SK-N-SH (cell line): ENCODE results near the gene VPS16. TPM values are rescaled to one million over a fixed set of nuclear protein-coding genes. Genes with fewer than 3 reads are reported as not detected.

Experiments
- CTCF ChIA-PET: fragments of 300-600, 350-600 bp; formaldehyde crosslinking; extraction: SDS; loops from one replicate; lab custom pipeline; 2021; lab: Yijun Ruan, JAX
- POLR2A ChIA-PET: fragments of 350-600 bp; sonication (Branson Sonifier 250); formaldehyde crosslinking; extraction: SDS; loops from one replicate; lab custom pipeline; 2020; ENCODE audit warnings: antibody characterized with exemption, inconsistent platforms; lab: Yijun Ruan, JAX
- DNase-seq: peaks from one replicate; pipeline ENCODE4 v3.0.0; 2012
- H2AFZ ChIP-seq: fragments of 200-600 bp; sonication (generic); 2 replicates; pipeline ENCODE4 v1.8.1; 2016; ENCODE audit warnings: antibody characterized with exemption, mild to moderate bottlenecking, low read depth
- H3F3A ChIP-seq: fragments of 200-600 bp; sonication (generic); replicated peaks from 2 replicates; pipeline ENCODE3; 2016; ENCODE audit warnings: antibody characterized with exemption, mild to moderate bottlenecking; ENCODE audit not compliant: insufficient read depth
- H3K27ac ChIP-seq, 2 experiments: fragments of 200-500 bp in 1 of 2; fragments of 200-600 bp in 1 of 2; sonication (Bioruptor generic) in 1 of 2; sonication (generic), shearing (Covaris generic) in 1 of 2; 2 replicates each; pipeline versions ENCODE4 v1.5.1 to v1.6.1; 2014 to 2016; ENCODE audit warnings: low read depth in 2 of 2, inconsistent platforms in 1 of 2, low read length in 1 of 2, mild to moderate bottlenecking in 1 of 2, mixed read lengths in 1 of 2
- H3K27me3 ChIP-seq: fragments of 200-600 bp; sonication (generic), shearing (Covaris generic); 2 replicates; pipeline ENCODE4 v1.6.1; 2016; ENCODE audit warnings: mixed run types; ENCODE audit not compliant: insufficient read depth
- H3K36me3 ChIP-seq, 2 experiments: fragments of 200-500 bp in 1 of 2; fragments of 200-600 bp in 1 of 2; sonication (Bioruptor generic) in 1 of 2; sonication (generic) in 1 of 2; replicated peaks in 1 of 2; 2 replicates each; pipeline versions ENCODE3 to v1.5.1; 2014 to 2016; ENCODE audit warnings: low read length in 1 of 2, mild to moderate bottlenecking in 1 of 2; ENCODE audit not compliant: insufficient read depth in 2 of 2, control insufficient read depth in 1 of 2
- H3K4me1 ChIP-seq, 2 experiments: fragments of 200-500 bp in 1 of 2; fragments of 200-600 bp in 1 of 2; sonication (Bioruptor generic) in 1 of 2; sonication (generic), shearing (Covaris generic) in 1 of 2; 2 replicates each; pipeline versions ENCODE4 v1.5.1 to v1.6.1; 2014 to 2016; ENCODE audit warnings: low read depth in 1 of 2, low read length in 1 of 2, mixed run types in 1 of 2; ENCODE audit not compliant: insufficient read depth in 2 of 2, control insufficient read depth in 1 of 2
- H3K4me2 ChIP-seq: fragments of 200-600 bp; sonication (generic), shearing (Covaris generic); 2 replicates; pipeline ENCODE4 v1.6.1; 2017; ENCODE audit warnings: mixed run types
- H3K4me3 ChIP-seq, 2 experiments: fragments of 200-500 bp in 1 of 2; fragments of 200-600 bp in 1 of 2; sonication (Bioruptor generic) in 1 of 2; sonication (generic), shearing (Covaris generic) in 1 of 2; 2 replicates each; pipeline versions ENCODE4 v1.5.1 to v1.8.1; 2014 to 2016; ENCODE audit warnings: low read depth in 2 of 2, inconsistent platforms in 1 of 2, low read length in 1 of 2, mild to moderate bottlenecking in 1 of 2, mixed read lengths in 1 of 2, moderate library complexity in 1 of 2
- H3K79me2 ChIP-seq: fragments of 200-600 bp; sonication (generic); 2 replicates; pipeline ENCODE4 v1.8.1; 2017; ENCODE audit warnings: mild to moderate bottlenecking; ENCODE audit not compliant: insufficient read depth
- H3K9ac ChIP-seq: fragments of 200-600 bp; sonication (generic); 2 replicates; pipeline ENCODE4 v1.6.1; 2017; ENCODE audit warnings: mixed run types
- H3K9me2 ChIP-seq: fragments of 200-600 bp; sonication (generic); 2 replicates; pipeline ENCODE4 v1.6.1; 2017; ENCODE audit warnings: mixed run types
- H3K9me3 ChIP-seq: fragments of 200-600 bp; sonication (generic); 2 replicates; pipeline ENCODE4 v1.6.1; 2017; ENCODE audit warnings: mixed run types, mild to moderate bottlenecking, moderate library complexity
- H4K20me1 ChIP-seq: fragments of 200-600 bp; sonication (generic); 2 replicates; pipeline ENCODE4 v1.6.1; 2017; ENCODE audit warnings: mild to moderate bottlenecking, mixed run types; ENCODE audit not compliant: insufficient read depth
- CHD2 ChIP-seq: fragments of 150-350 bp; IDR thresholded peaks from 2 replicates; pipeline ENCODE4 v1.6.1; 2018; ENCODE audit warnings: low read length; ENCODE audit not compliant: partially characterized antibody
- ELF1 ChIP-seq: IDR thresholded peaks from 2 replicates; pipeline ENCODE4 v1.4.0; 2012
- EZH2phosphoT487 ChIP-seq: fragments of 200-600 bp; sonication (generic); IDR thresholded peaks from 2 replicates; pipeline ENCODE4 v1.6.1; 2017; ENCODE audit warnings: low read depth, mixed run types, mild to moderate bottlenecking, antibody characterized with exemption, moderate library complexity, borderline replicate concordance
- FOSL2 ChIP-seq: IDR thresholded peaks from 2 replicates; pipeline ENCODE4 v1.4.0; 2012; ENCODE audit warnings: low read depth, mild to moderate bottlenecking, moderate library complexity, borderline replicate concordance
- FOXM1 ChIP-seq: IDR thresholded peaks from 2 replicates; pipeline ENCODE4 v1.4.0; 2012; ENCODE audit warnings: low read depth, mild to moderate bottlenecking
- GABPA ChIP-seq: IDR thresholded peaks from 2 replicates; pipeline ENCODE4 v1.4.0; 2012; ENCODE audit warnings: low read depth, mild to moderate bottlenecking
- GATA2 ChIP-seq: sonication (generic); formaldehyde crosslinking; IDR thresholded peaks from 2 replicates; pipeline ENCODE4 v1.5.0; 2020; ENCODE audit warnings: mild to moderate bottlenecking, missing genetic modification reagents
- JUND ChIP-seq: IDR thresholded peaks from 2 replicates; pipeline ENCODE4 v1.4.0; 2012
- MXI1 ChIP-seq: IDR thresholded peaks from 2 replicates; pipeline ENCODE4 v1.6.1; 2012; ENCODE audit warnings: mild to moderate bottlenecking, low read depth, low read length, improper control_type of control experiment
- NRF1 ChIP-seq: IDR thresholded peaks from 2 replicates; pipeline ENCODE4 v1.6.1; 2012; ENCODE audit warnings: low read depth, mild to moderate bottlenecking, low read length
- POLR2AphosphoS5 ChIP-seq: IDR thresholded peaks from 2 replicates; pipeline ENCODE4 v1.6.1; 2012; ENCODE audit warnings: low read depth, low read length
- RCOR1 ChIP-seq: fragments of 150-350 bp; IDR thresholded peaks from 2 replicates; pipeline ENCODE4 v1.6.1; 2017; ENCODE audit warnings: antibody characterized with exemption, low read length
- RFX5 ChIP-seq: IDR thresholded peaks from 2 replicates; pipeline ENCODE4 v1.6.1; 2012; ENCODE audit warnings: mild to moderate bottlenecking, improper control_type of control experiment, low read length
- SMC3 ChIP-seq: IDR thresholded peaks from 2 replicates; pipeline ENCODE4 v1.6.1; 2012; ENCODE audit warnings: low read depth, low read length, improper control_type of control experiment
- TAF1 ChIP-seq: IDR thresholded peaks from 2 replicates; pipeline ENCODE4 v1.6.1; 2012; ENCODE audit warnings: low read depth, mild to moderate bottlenecking, low read length, moderate library complexity, borderline replicate concordance
- TCF12 ChIP-seq: IDR thresholded peaks from 2 replicates; pipeline ENCODE4 v1.4.0; 2012
- TEAD4 ChIP-seq: IDR thresholded peaks from 2 replicates; pipeline ENCODE4 v1.4.0; 2012; ENCODE audit warnings: mild to moderate bottlenecking, borderline replicate concordance; ENCODE audit not compliant: insufficient read depth
- YY1 ChIP-seq: IDR thresholded peaks from 2 replicates; pipeline ENCODE4 v1.4.0; 2012; ENCODE audit warnings: low read depth, mild to moderate bottlenecking
- WGBS: methylation state at CpG from one replicate; pipeline ENCODE4 v1.1.6; 2017; ENCODE audit warnings: low lambda C conversion rate; 5-methylcytosine and 5-hydroxymethylcytosine counted together
- polyA plus RNA-seq, 3 experiments: library from polyadenylated mRNA; depleted of rRNA; stranded (reverse); fragments of >200 nt; gene quantifications; 2 replicates each; pipeline ENCODE4 v1.2.3, GENCODE V29; 2012
- TF ChIP-seq, protein P1 (sequence below): fragments of 150-350 bp; IDR thresholded peaks from 2 replicates; pipeline ENCODE4 v1.6.1; 2017; ENCODE audit warnings: antibody characterized with exemption, low read length, low read depth, borderline replicate concordance
- TF ChIP-seq, protein P2 (sequence below): fragments of 150-350 bp; IDR thresholded peaks from 2 replicates; pipeline ENCODE4 v1.6.1; 2016; ENCODE audit warnings: mild to moderate bottlenecking, low read depth, low read length
- TF ChIP-seq, protein P3 (sequence below): IDR thresholded peaks from 2 replicates; pipeline ENCODE4 v1.6.1; 2012; ENCODE audit warnings: mild to moderate bottlenecking, low read depth, low read length, moderate library complexity

Gene VPS16
- polyA plus RNA-seq, 1 of the 3 experiments (the other 2 are of a cell fraction) = 62.0 TPM

DNA sequence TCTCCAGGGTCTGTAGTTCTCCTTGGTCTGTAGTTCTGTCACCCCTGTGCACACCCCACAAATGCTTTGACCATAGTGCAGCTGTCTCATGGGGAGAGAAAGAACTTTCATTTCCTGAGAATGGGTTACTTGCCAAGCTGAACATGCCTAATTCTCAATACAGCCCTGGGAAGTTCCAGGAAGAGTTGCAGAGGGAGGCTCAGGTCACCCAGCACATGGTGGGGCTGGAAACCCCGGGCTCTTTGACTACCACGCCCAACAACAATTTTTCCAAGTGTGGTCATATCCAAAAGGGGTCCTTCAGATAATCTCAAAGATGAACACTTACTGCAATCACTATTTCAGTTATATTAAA, 30.5 kb downstream of the VPS16 start:
- Histone ChIP-seq H2AFZ (no peak overlapping the region), H3K27me3 (no peaks in the 10 kb centered on the region), H3F3A (peaks cover 20% of the 10 kb centered on the region), H3K4me3 (no peak overlapping the region), H3K9ac (no peak overlapping the region), H3K4me2 (peak overlapping the region; percentile 65), H3K36me3 (peaks cover 0 to 11% of the 10 kb centered on the region in 2 experiments), H3K9me3 (no peaks in the 10 kb centered on the region), H3K4me1 (peaks cover 13 to 22% of the 10 kb centered on the region in 2 experiments), H4K20me1 (no peaks in the 10 kb centered on the region), H3K79me2 (peaks cover 25% of the 10 kb centered on the region), H3K27ac (peak overlapping the region in 1 of 2 experiments; percentile 67; a peak in 1 of 4 replicates), H3K9me2 (no peaks in the 10 kb centered on the region)
- WGBS = 62% methylated on average over 2 of the region's 2 CpGs
- no peak for DNase-seq
- no peak for TF ChIP-seq NRF1
- no peak for TF ChIP-seq TCF12
- TF ChIP-seq RFX5 = no peak
- TF ChIP-seq SMC3 = no peak
- TF ChIP-seq ELF1 = no peak
- TF ChIP-seq GABPA = no peak
- no peak for TF ChIP-seq CHD2
- no peak for TF ChIP-seq RCOR1
- TF ChIP-seq, protein P1, sequence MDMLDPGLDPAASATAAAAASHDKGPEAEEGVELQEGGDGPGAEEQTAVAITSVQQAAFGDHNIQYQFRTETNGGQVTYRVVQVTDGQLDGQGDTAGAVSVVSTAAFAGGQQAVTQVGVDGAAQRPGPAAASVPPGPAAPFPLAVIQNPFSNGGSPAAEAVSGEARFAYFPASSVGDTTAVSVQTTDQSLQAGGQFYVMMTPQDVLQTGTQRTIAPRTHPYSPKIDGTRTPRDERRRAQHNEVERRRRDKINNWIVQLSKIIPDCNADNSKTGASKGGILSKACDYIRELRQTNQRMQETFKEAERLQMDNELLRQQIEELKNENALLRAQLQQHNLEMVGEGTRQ = no peak
- TF ChIP-seq TEAD4 = no peak
- TF ChIP-seq FOXM1 = no peak
- no peak for TF ChIP-seq GATA2
- TF ChIP-seq POLR2AphosphoS5 = no peak
- ChIA-PET POLR2A (no interaction called here), CTCF (interaction anchor here (1.5 kb wide), 2 partner anchors 19 to 76 kb away, joined by 4 to 5 read pairs; no protein-coding TSS in a partner anchor)

DNA sequence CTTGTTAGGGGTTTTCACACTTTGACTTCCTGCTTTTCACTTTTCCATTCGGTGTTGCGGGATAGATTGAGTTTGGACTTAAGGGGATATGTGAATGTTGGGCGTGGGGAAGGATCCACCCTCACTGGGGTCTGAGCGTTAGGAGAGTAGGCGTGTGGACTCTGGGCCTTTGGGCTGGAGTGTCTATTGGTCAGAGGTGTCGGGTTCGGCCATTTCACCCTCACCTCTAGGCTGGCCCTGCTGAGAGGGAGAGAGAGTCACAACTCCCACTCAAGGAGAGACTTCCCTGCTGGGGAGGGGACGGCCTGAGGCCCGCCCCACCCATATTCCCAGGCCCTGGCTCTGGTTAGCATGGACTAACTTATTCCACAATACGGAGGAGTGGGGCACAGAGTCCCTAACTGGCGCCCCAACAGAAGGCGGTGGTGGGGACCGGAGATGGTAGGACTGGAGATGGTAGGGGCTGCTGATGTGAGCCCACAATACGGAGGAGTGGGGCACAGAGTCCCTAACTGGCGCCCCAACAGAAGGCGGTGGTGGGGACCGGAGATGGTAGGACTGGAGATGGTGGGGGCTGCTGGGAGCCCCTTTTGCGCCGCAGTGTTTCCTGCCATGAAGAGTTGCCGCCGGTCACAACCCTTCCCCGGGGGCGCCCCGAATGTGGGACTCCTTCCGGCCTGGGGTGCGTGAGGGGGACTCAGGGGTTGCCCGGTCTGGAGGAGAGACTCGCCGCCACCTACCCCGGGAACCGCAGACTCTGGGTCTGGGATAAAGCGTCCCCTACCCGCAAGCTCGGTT, 31.3 kb downstream of the VPS16 start:
- 83% methylated on average over 17 of the region's 34 CpGs for WGBS
- no peak overlapping the region for H3K27ac ChIP-seq
- TF ChIP-seq GABPA (no peak), RCOR1 (no peak), EZH2phosphoT487 (no peak), TAF1 (no peak), MXI1 (no peak), FOXM1 (no peak), SMC3 (no peak), JUND (no peak), GATA2 (no peak), FOSL2 (no peak), YY1 (no peak)
- TF ChIP-seq, protein P2, sequence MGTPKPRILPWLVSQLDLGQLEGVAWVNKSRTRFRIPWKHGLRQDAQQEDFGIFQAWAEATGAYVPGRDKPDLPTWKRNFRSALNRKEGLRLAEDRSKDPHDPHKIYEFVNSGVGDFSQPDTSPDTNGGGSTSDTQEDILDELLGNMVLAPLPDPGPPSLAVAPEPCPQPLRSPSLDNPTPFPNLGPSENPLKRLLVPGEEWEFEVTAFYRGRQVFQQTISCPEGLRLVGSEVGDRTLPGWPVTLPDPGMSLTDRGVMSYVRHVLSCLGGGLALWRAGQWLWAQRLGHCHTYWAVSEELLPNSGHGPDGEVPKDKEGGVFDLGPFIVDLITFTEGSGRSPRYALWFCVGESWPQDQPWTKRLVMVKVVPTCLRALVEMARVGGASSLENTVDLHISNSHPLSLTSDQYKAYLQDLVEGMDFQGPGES = no peak
- TF ChIP-seq, protein P3, sequence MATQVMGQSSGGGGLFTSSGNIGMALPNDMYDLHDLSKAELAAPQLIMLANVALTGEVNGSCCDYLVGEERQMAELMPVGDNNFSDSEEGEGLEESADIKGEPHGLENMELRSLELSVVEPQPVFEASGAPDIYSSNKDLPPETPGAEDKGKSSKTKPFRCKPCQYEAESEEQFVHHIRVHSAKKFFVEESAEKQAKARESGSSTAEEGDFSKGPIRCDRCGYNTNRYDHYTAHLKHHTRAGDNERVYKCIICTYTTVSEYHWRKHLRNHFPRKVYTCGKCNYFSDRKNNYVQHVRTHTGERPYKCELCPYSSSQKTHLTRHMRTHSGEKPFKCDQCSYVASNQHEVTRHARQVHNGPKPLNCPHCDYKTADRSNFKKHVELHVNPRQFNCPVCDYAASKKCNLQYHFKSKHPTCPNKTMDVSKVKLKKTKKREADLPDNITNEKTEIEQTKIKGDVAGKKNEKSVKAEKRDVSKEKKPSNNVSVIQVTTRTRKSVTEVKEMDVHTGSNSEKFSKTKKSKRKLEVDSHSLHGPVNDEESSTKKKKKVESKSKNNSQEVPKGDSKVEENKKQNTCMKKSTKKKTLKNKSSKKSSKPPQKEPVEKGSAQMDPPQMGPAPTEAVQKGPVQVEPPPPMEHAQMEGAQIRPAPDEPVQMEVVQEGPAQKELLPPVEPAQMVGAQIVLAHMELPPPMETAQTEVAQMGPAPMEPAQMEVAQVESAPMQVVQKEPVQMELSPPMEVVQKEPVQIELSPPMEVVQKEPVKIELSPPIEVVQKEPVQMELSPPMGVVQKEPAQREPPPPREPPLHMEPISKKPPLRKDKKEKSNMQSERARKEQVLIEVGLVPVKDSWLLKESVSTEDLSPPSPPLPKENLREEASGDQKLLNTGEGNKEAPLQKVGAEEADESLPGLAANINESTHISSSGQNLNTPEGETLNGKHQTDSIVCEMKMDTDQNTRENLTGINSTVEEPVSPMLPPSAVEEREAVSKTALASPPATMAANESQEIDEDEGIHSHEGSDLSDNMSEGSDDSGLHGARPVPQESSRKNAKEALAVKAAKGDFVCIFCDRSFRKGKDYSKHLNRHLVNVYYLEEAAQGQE = no peak

More for the DNA sequence above, 31.3 kb downstream of the VPS16 start:
- no peak overlapping the region for H3K9ac ChIP-seq
- peaks cover 4% of the 10 kb centered on the region; the same call in 1 of the 2 replicates for H4K20me1 ChIP-seq
- no peaks in the 10 kb centered on the region for H3K27me3 ChIP-seq
- peak overlapping the region; percentile 97 for H3K4me2 ChIP-seq
- POLR2A ChIA-PET = interaction anchor here (1.0 to 1.1 kb wide), 2 partner anchors 71 to 220 kb away, joined by 3 to 4 read pairs; partner anchors contain the start of genes CPXM1 and NOP56
- H3K9me3 ChIP-seq = no peaks in the 10 kb centered on the region
- peaks cover 20% of the 10 kb centered on the region for H3F3A ChIP-seq
- peaks cover 33% of the 10 kb centered on the region for H3K79me2 ChIP-seq
- DNase-seq = peak; percentile 68
- peaks cover 13 to 22% of the 10 kb centered on the region in 2 experiments for H3K4me1 ChIP-seq
- CTCF ChIA-PET = interaction anchor here (1.0 to 1.5 kb wide), 8 partner anchors 7 to 350 kb away, joined by 3 to 5 read pairs (median 3); no protein-coding TSS in a partner anchor
- H3K9me2 ChIP-seq = no peaks in the 10 kb centered on the region
- peak overlapping the region; percentile 89 to 98 for H3K4me3 ChIP-seq
- H2AFZ ChIP-seq = peak overlapping the region; percentile 94; the same call in 1 of the 2 replicates
- peaks cover 0 to 3% of the 10 kb centered on the region in 2 experiments for H3K36me3 ChIP-seq
